COLO668 (cell line): ENCODE measurements around the gene CPNE1.
"Not testable (repeated sequence)": the region's sequence is repeated elsewhere in the genome, so short reads cannot be mapped to it uniquely, and the experiment has no call there.

Source experiments
- DNase-seq: peaks from one replicate; lab custom pipeline; 2025; ENCODE audit not compliant: unreplicated experiment; lab: John Stamatoyannopoulos, UW

The CPNE1 gene

GRCh38 chr20:35698298-35699126, 33.8 kb upstream of the CPNE1 start:
- no peak for DNase-seq

GRCh38 chr20:35697696-35698297, 33.1 kb upstream of the CPNE1 start:
- no peak for DNase-seq

GRCh38 chr20:35695978-35696377, 31.3 kb upstream of the CPNE1 start:
- DNase-seq, result no peak

- no peak for DNase-seq
Measured at GRCh38 chr20:35695245-35695749, 30.6 kb upstream of the CPNE1 start.

- no peak for DNase-seq
Measured at GRCh38 chr20:35690265-35690664, 25.6 kb upstream of the CPNE1 start.

- DNase-seq, result not testable (repeated sequence)
Measured at GRCh38 chr20:35686872-35687271, 22.2 kb upstream of the CPNE1 start.

GRCh38 chr20:35685368-35685767, 20.7 kb upstream of the CPNE1 start:
- not testable (repeated sequence) for DNase-seq

GRCh38 chr20:35681960-35682359, 17.3 kb upstream of the CPNE1 start:
- DNase-seq, result no peak

- no peak for DNase-seq
Measured at GRCh38 chr20:35680452-35681183, 15.9 kb upstream of the CPNE1 start.

- DNase-seq, result no peak
Measured at GRCh38 chr20:35674921-35675320, 10.2 kb upstream of the CPNE1 start.

GRCh38 chr20:35673884-35674283, 9.2 kb upstream of the CPNE1 start:
- no peak for DNase-seq

GRCh38 chr20:35669681-35670080, 5.0 kb upstream of the CPNE1 start:
- no peak for DNase-seq

GRCh38 chr20:35669221-35669620, 4.5 kb upstream of the CPNE1 start:
- no peak for DNase-seq

- no peak for DNase-seq
Measured at GRCh38 chr20:35665949-35666288, 1.2 kb upstream of the CPNE1 start.

- peak; percentile 48 for DNase-seq
Measured at GRCh38 chr20:35663516-35664465, 909 bp downstream of the CPNE1 start.

- DNase-seq, result no peak
Measured at GRCh38 chr20:35662551-35662950, 2.1 kb downstream of the CPNE1 start.

- no peak for DNase-seq
Measured at GRCh38 chr20:35661908-35662307, 2.8 kb downstream of the CPNE1 start.

GRCh38 chr20:35661053-35661452, 3.6 kb downstream of the CPNE1 start:
- no peak for DNase-seq

- DNase-seq, result no peak
Measured at GRCh38 chr20:35660122-35660937, 4.4 kb downstream of the CPNE1 start.

GRCh38 chr20:35657271-35657670, 7.4 kb downstream of the CPNE1 start:
- no peak for DNase-seq
